Measurements from ENCODE around the gene UBE2I. TPM values are rescaled to one million over a fixed set of nuclear protein-coding genes. Genes with fewer than 3 reads are reported as not detected.

The UBE2I gene
- total and polyA plus RNA-seq, 2 of the 4 experiments (the other 2 are of a cell fraction) = 30.8 to 140 TPM

GRCh38 chr16:1291576-1291974 is 17.9 kb upstream of the UBE2I start:
- ATAC-seq (ENCODE audit: low read depth) = no peak
- H4K20me1 ChIP-seq (ENCODE audit: insufficient read depth, low read length) = no peaks in the 10 kb centered on the region

More at GRCh38 chr16:1291576-1291974, 17.9 kb upstream of the UBE2I start:
- ChIA-PET CTCF (no interaction called here), POLR2A (ENCODE audit: unreplicated experiment) (no interaction called here)
- Histone ChIP-seq H3K27ac (ENCODE audit: insufficient read depth, low read length) (no peak overlapping the region), H2BK15ac (ENCODE audit: low read depth, low read length) (no peak overlapping the region), H2BK5ac (ENCODE audit: low read depth, low read length, poor library complexity, severe bottlenecking) (no peak overlapping the region), H3K79me1 (ENCODE audit: low read depth in 1 of 2, low read length in 2 of 2) (no peaks in the 10 kb centered on the region), H3K4me2 (ENCODE audit: low read depth, low read length) (no peak overlapping the region), H2BK120ac (ENCODE audit: low read depth, low read length) (no peak overlapping the region), H3K14ac (replicated peaks; ENCODE audit: low read depth, low read length) (no peak overlapping the region), H3K9me1 (ENCODE audit: insufficient read depth, low read length) (no peaks in the 10 kb centered on the region), H2AK5ac (ENCODE audit: low read depth, low read length) (no peak overlapping the region), H2AFZ (replicated peaks; ENCODE audit: low read length, poor library complexity) (no peak overlapping the region), H3K4ac (ENCODE audit: low read depth, low read length) (no peak overlapping the region), H4K8ac (ENCODE audit: low read depth in 2 of 2, low read length in 2 of 2) (no peak overlapping the region), H2AK9ac (replicated peaks; ENCODE audit: low read depth, low read length, poor library complexity) (no peak overlapping the region), H3K18ac (ENCODE audit: low read depth, low read length) (no peak overlapping the region), H3K56ac (ENCODE audit: extremely low read depth, insufficient read depth, low read length) (no peak overlapping the region), H3K27me3 (ENCODE audit: control insufficient read depth, insufficient read depth, low read length) (peaks cover 50% of the 10 kb centered on the region), H2BK20ac (ENCODE audit: low read depth, low read length) (no peak overlapping the region), H3K9ac (ENCODE audit: low read depth, low read length) (no peak overlapping the region), H4K91ac (ENCODE audit: insufficient read depth, low read depth, low read length) (no peak overlapping the region), H4K5ac (ENCODE audit: low read depth, low read length) (no peak overlapping the region), H3K4me3 (ENCODE audit: insufficient read depth, low read depth, low read length) (no peak overlapping the region), H3K36me3 (ENCODE audit: control insufficient read depth, insufficient read depth, low read length) (no peaks in the 10 kb centered on the region), H3K23ac (ENCODE audit: low read depth, low read length) (no peak overlapping the region), H3K4me1 (ENCODE audit: control insufficient read depth, insufficient read depth, low read length) (no peaks in the 10 kb centered on the region; the same call in 1 of the 2 replicates), H3K9me3 (ENCODE audit: control insufficient read depth, insufficient read depth, low read length) (no peaks in the 10 kb centered on the region)
- 50% methylated on average over 8 of the region's 17 CpGs; no CpG with 5 or more reads in 1 of the 2 experiments for WGBS, 2 experiments (ENCODE audit: extremely low coverage in 2 of 2, insufficient read length in 1 of 2)
- dilution Hi-C loops (cut with HindIII; ENCODE audit: low sequenced_read_pairs, unreplicated experiment) (no loop called here), intact Hi-C loops (cut with micrococcal nuclease) (no loop called here), in situ Hi-C loops (cut with MboI; ENCODE audit: low sequenced_read_pairs) (no loop called here)
- TF ChIP-seq SMC3 (IDR thresholded peaks at IDR 0.05; ENCODE audit: low read depth, low read length) (no peak), CHD1 (IDR thresholded peaks at IDR 0.05; ENCODE audit: low read depth, low read length) (no peak), CEBPB (IDR thresholded peaks at IDR 0.05; ENCODE audit: low read depth, low read length) (no peak), USF2 (IDR thresholded peaks at IDR 0.05; ENCODE audit: low read depth, low read length) (no peak), RCOR1 (IDR thresholded peaks at IDR 0.05; ENCODE audit: insufficient replicate concordance, low read length) (no peak), FOS (IDR thresholded peaks at IDR 0.05; ENCODE audit: low read depth, low read length) (no peak), BHLHE40 (IDR thresholded peaks at IDR 0.05; ENCODE audit: low read depth, low read length) (no peak), MXI1 (IDR thresholded peaks at IDR 0.05; ENCODE audit: borderline replicate concordance, low read depth, low read length) (no peak), POLR2A (IDR thresholded peaks at IDR 0.05; ENCODE audit: low read depth, low read length) (no peak), NFE2L2 (IDR thresholded peaks at IDR 0.05; ENCODE audit: low read depth, low read length) (no peak), MAFK (IDR thresholded peaks at IDR 0.05; ENCODE audit: low read depth, low read length) (no peak), MAZ (IDR thresholded peaks at IDR 0.05; ENCODE audit: borderline replicate concordance, low read depth, low read length) (no peak), RAD21 (IDR thresholded peaks at IDR 0.05; ENCODE audit: low read length) (no peak), RFX5 (IDR thresholded peaks at IDR 0.05; ENCODE audit: low read depth, low read length) (no peak)
- TF ChIP-seq, protein P1, sequence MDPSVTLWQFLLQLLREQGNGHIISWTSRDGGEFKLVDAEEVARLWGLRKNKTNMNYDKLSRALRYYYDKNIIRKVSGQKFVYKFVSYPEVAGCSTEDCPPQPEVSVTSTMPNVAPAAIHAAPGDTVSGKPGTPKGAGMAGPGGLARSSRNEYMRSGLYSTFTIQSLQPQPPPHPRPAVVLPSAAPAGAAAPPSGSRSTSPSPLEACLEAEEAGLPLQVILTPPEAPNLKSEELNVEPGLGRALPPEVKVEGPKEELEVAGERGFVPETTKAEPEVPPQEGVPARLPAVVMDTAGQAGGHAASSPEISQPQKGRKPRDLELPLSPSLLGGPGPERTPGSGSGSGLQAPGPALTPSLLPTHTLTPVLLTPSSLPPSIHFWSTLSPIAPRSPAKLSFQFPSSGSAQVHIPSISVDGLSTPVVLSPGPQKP (IDR thresholded peaks at IDR 0.05; ENCODE audit: borderline replicate concordance, low read depth, low read length) = no peak
- TF ChIP-seq, protein P2, sequence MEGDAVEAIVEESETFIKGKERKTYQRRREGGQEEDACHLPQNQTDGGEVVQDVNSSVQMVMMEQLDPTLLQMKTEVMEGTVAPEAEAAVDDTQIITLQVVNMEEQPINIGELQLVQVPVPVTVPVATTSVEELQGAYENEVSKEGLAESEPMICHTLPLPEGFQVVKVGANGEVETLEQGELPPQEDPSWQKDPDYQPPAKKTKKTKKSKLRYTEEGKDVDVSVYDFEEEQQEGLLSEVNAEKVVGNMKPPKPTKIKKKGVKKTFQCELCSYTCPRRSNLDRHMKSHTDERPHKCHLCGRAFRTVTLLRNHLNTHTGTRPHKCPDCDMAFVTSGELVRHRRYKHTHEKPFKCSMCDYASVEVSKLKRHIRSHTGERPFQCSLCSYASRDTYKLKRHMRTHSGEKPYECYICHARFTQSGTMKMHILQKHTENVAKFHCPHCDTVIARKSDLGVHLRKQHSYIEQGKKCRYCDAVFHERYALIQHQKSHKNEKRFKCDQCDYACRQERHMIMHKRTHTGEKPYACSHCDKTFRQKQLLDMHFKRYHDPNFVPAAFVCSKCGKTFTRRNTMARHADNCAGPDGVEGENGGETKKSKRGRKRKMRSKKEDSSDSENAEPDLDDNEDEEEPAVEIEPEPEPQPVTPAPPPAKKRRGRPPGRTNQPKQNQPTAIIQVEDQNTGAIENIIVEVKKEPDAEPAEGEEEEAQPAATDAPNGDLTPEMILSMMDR (conservative IDR thresholded peaks at IDR 0.05; ENCODE audit: low read depth, low read length) = no peak
- BruUV-seq (replicated peaks) = no TSS peak
- no peak for DNase-seq
